ENCODE measurements around the gene FCSK. TPM values are rescaled to one million over a fixed set of nuclear protein-coding genes. Genes with fewer than 3 reads are reported as not detected.
"Not testable (repeated sequence)": the region's sequence is repeated elsewhere in the genome, so short reads cannot be mapped to it uniquely, and the experiment has no call there.

Gene FCSK
- total RNA-seq, 2 donors from 2014 or later, result 10.7 to 11.0 TPM

GRCh38 chr16:70448075-70448474, 6.3 kb upstream of the FCSK start:
- intact Hi-C loops (cut with DNase I), result no loop called here
- DNase-seq (ENCODE audit: low spot score), result no peak

GRCh38 chr16:70450142-70451003, 4.0 kb upstream of the FCSK start:
- DNase-seq (ENCODE audit: low spot score); intact Hi-C loops (cut with DNase I): not testable (repeated sequence)

GRCh38 chr16:70451004-70451340, 3.4 kb upstream of the FCSK start:
- DNase-seq (ENCODE audit: low spot score); intact Hi-C loops (cut with DNase I): not testable (repeated sequence)

GRCh38 chr16:70453117-70453891, 1.1 kb upstream of the FCSK start:
- intact Hi-C loops (cut with DNase I), result no loop called here
- DNase-seq (ENCODE audit: low spot score), result no peak

GRCh38 chr16:70453892-70454221, 538 bp upstream of the FCSK start:
- DNase-seq (ENCODE audit: low spot score), result no peak
- intact Hi-C loops (cut with DNase I), result no loop called here

GRCh38 chr16:70455910-70456309, 1.5 kb downstream of the FCSK start:
- intact Hi-C loops (cut with DNase I), result no loop called here
- no peak for DNase-seq (ENCODE audit: low spot score)

- intact Hi-C loops (cut with DNase I), result no loop called here
- DNase-seq (ENCODE audit: low spot score), result no peak
These were observed 3.2 kb downstream of the FCSK start for GRCh38 chr16:70457446-70458166.

- intact Hi-C loops (cut with DNase I), result no loop called here
- DNase-seq (ENCODE audit: low spot score), result no peak
These were observed 6.4 kb downstream of the FCSK start for GRCh38 chr16:70460737-70461261.

- intact Hi-C loops (cut with DNase I), result no loop called here
- DNase-seq (ENCODE audit: low spot score), result no peak
These were observed 8.8 kb downstream of the FCSK start for GRCh38 chr16:70463235-70463634.

- intact Hi-C loops (cut with DNase I), result no loop called here
- no peak for DNase-seq (ENCODE audit: low spot score)
These were observed 11.8 kb downstream of the FCSK start for GRCh38 chr16:70465999-70466804.

GRCh38 chr16:70466805-70467076, 12.3 kb downstream of the FCSK start:
- DNase-seq (ENCODE audit: low spot score), result no peak
- intact Hi-C loops (cut with DNase I), result no loop called here

GRCh38 chr16:70467113-70467512, 12.7 kb downstream of the FCSK start:
- intact Hi-C loops (cut with DNase I), result no loop called here
- no peak for DNase-seq (ENCODE audit: low spot score)

- no peak for DNase-seq (ENCODE audit: low spot score)
- intact Hi-C loops (cut with DNase I), result no loop called here
These were observed 13.2 kb downstream of the FCSK start for GRCh38 chr16:70467608-70468007.

- peak; percentile 80 for DNase-seq (ENCODE audit: low spot score)
- intact Hi-C loops (cut with DNase I), result no loop called here
These were observed 14.6 kb downstream of the FCSK start for GRCh38 chr16:70468776-70469525.

- no peak for DNase-seq (ENCODE audit: low spot score)
- intact Hi-C loops (cut with DNase I), result no loop called here
These were observed 15.9 kb downstream of the FCSK start for GRCh38 chr16:70470141-70470926.

- no peak for DNase-seq (ENCODE audit: low spot score)
- intact Hi-C loops (cut with DNase I), result no loop called here
These were observed 16.5 kb downstream of the FCSK start for GRCh38 chr16:70470927-70471341.

GRCh38 chr16:70472786-70473433, 18.5 kb downstream of the FCSK start:
- no peak for DNase-seq (ENCODE audit: low spot score)
- intact Hi-C loops (cut with DNase I), result no loop called here

All from posterior vena cava (tissue), 2 donors.